Loucy (cell line): ENCODE data around the gene SLC24A1.

Experiments used
- H2AFZ ChIP-seq: fragments of 200-600 bp; sonication (generic); 2 replicates; pipeline ENCODE4 v1.6.0; 2016; ENCODE audit warnings: antibody characterized with exemption, mild to moderate bottlenecking, low read length, moderate library complexity
- H3F3A ChIP-seq: fragments of 200-600 bp; 2 replicates; pipeline ENCODE4 v1.6.0; 2016; ENCODE audit warnings: antibody characterized with exemption, low read depth, mild to moderate bottlenecking
- H3K27me3 ChIP-seq: fragments of 200-600 bp; sonication (generic); 2 replicates; pipeline ENCODE4 v1.6.1; 2014; ENCODE audit warnings: low read length, mild to moderate bottlenecking; ENCODE audit not compliant: insufficient read depth, poor library complexity, severe bottlenecking
- H3K36me3 ChIP-seq: fragments of 200-600 bp; sonication (generic); 2 replicates; pipeline ENCODE4 v1.6.1; 2016; ENCODE audit warnings: low read length; ENCODE audit not compliant: insufficient read depth
- H3K4me1 ChIP-seq: fragments of 200-600 bp; sonication (generic); 2 replicates; pipeline ENCODE4 v1.5.1; 2014; ENCODE audit warnings: low read length, mild to moderate bottlenecking; ENCODE audit not compliant: insufficient read depth, poor library complexity, severe bottlenecking
- H3K4me2 ChIP-seq: fragments of 200-600 bp; sonication (generic); 2 replicates; pipeline ENCODE4 v1.6.0; 2014; ENCODE audit warnings: antibody characterized with exemption, low read length, low read depth, mild to moderate bottlenecking; ENCODE audit not compliant: poor library complexity, severe bottlenecking
- H3K4me3 ChIP-seq: fragments of 200-600 bp; sonication (generic); 2 replicates; pipeline ENCODE4 v1.5.1; 2014; ENCODE audit warnings: low read length, mild to moderate bottlenecking, mixed read lengths; ENCODE audit not compliant: poor library complexity, severe bottlenecking
- H3K79me2 ChIP-seq: fragments of 200-600 bp; sonication (generic); 2 replicates; pipeline ENCODE4 v1.6.1; 2014; ENCODE audit warnings: low read length; ENCODE audit not compliant: insufficient read depth
- H3K9ac ChIP-seq: fragments of 200-600 bp; sonication (generic); 2 replicates; pipeline ENCODE4 v1.6.0; 2014; ENCODE audit warnings: mild to moderate bottlenecking, low read depth, low read length, moderate library complexity; ENCODE audit not compliant: poor library complexity, severe bottlenecking
- H3K9me2 ChIP-seq: fragments of 200-600 bp; sonication (generic); replicated peaks from 2 replicates; pipeline ENCODE4 v1.6.1; 2016; ENCODE audit warnings: low read depth, low read length, mixed read lengths
- H3K9me3 ChIP-seq: fragments of 200-600 bp; sonication (generic); 2 replicates; pipeline ENCODE4 v1.6.1; 2014; ENCODE audit warnings: mild to moderate bottlenecking, antibody characterized with exemption, low read length, low read depth; ENCODE audit not compliant: insufficient read depth
- H4K20me1 ChIP-seq: fragments of 200-600 bp; sonication (generic); 2 replicates; pipeline ENCODE4 v1.6.0; 2014; ENCODE audit warnings: antibody characterized with exemption, low read length, mild to moderate bottlenecking; ENCODE audit not compliant: insufficient read depth, poor library complexity, severe bottlenecking
- CTCF ChIP-seq: fragments of 200-600 bp; sonication (generic); conservative IDR thresholded peaks from 2 replicates; pipeline ENCODE4 v1.5.1; 2014; ENCODE audit warnings: mild to moderate bottlenecking, antibody characterized with exemption, low read length
- EZH2phosphoT487 ChIP-seq: fragments of 200-600 bp; IDR thresholded peaks from 2 replicates; pipeline ENCODE4 v1.6.1; 2018; ENCODE audit warnings: antibody characterized with exemption, mild to moderate bottlenecking, moderate library complexity, borderline replicate concordance

Gene SLC24A1

GRCh38 chr15:65651831-65652749 lies 30.4 kb downstream of the SLC24A1 start:
- H3K4me3 ChIP-seq: no peak overlapping the region
- H3K79me2 ChIP-seq: no peaks in the 10 kb centered on the region
- H2AFZ ChIP-seq: no peak overlapping the region
- no peaks in the 10 kb centered on the region for H3K4me1 ChIP-seq
- H3F3A ChIP-seq: no peaks in the 10 kb centered on the region
- no peaks in the 10 kb centered on the region for H4K20me1 ChIP-seq
- H3K27me3 ChIP-seq: no peaks in the 10 kb centered on the region
- no peak overlapping the region for H3K9ac ChIP-seq
- no peaks in the 10 kb centered on the region for H3K9me3 ChIP-seq
- peaks cover 3% of the 10 kb centered on the region; the same call in 1 of the 2 replicates for H3K36me3 ChIP-seq
- H3K9me2 ChIP-seq: no peaks in the 10 kb centered on the region
- TF ChIP-seq CTCF (no peak), EZH2phosphoT487 (no peak)
- H3K4me2 ChIP-seq: no peak overlapping the region

GRCh38 chr15:65653341-65653740 lies 31.6 kb downstream of the SLC24A1 start:
- H3K79me2 ChIP-seq: no peaks in the 10 kb centered on the region
- TF ChIP-seq EZH2phosphoT487: no peak
- no peaks in the 10 kb centered on the region for H3K4me1 ChIP-seq
- H3K9me2 ChIP-seq: no peaks in the 10 kb centered on the region
- H2AFZ ChIP-seq: no peak overlapping the region
- H3K4me3 ChIP-seq: no peak overlapping the region
- peaks cover 3% of the 10 kb centered on the region; the same call in 1 of the 2 replicates for H3K36me3 ChIP-seq
- H3K9me3 ChIP-seq: no peaks in the 10 kb centered on the region
- H3K9ac ChIP-seq: no peak overlapping the region
- no peaks in the 10 kb centered on the region for H3F3A ChIP-seq
- H3K4me2 ChIP-seq: no peak overlapping the region
- no peaks in the 10 kb centered on the region for H3K27me3 ChIP-seq
- H4K20me1 ChIP-seq: no peaks in the 10 kb centered on the region

GRCh38 chr15:65653801-65654521 lies 32.2 kb downstream of the SLC24A1 start:
- no peak overlapping the region for H3K9ac ChIP-seq
- no peaks in the 10 kb centered on the region for H3K9me2 ChIP-seq
- no peaks in the 10 kb centered on the region for H4K20me1 ChIP-seq
- no peak overlapping the region for H2AFZ ChIP-seq
- no peaks in the 10 kb centered on the region for H3F3A ChIP-seq
- no peaks in the 10 kb centered on the region for H3K27me3 ChIP-seq
- peaks cover 3% of the 10 kb centered on the region; the same call in 1 of the 2 replicates for H3K36me3 ChIP-seq
- H3K4me3 ChIP-seq: no peak overlapping the region
- no peaks in the 10 kb centered on the region for H3K9me3 ChIP-seq
- H3K4me1 ChIP-seq: no peaks in the 10 kb centered on the region
- no peak overlapping the region for H3K4me2 ChIP-seq
- no peak for TF ChIP-seq EZH2phosphoT487
- no peak for TF ChIP-seq CTCF
- H3K79me2 ChIP-seq: no peaks in the 10 kb centered on the region
